ENCODE measurements around the gene PTPRE.

PTPRE gene

DNA sequence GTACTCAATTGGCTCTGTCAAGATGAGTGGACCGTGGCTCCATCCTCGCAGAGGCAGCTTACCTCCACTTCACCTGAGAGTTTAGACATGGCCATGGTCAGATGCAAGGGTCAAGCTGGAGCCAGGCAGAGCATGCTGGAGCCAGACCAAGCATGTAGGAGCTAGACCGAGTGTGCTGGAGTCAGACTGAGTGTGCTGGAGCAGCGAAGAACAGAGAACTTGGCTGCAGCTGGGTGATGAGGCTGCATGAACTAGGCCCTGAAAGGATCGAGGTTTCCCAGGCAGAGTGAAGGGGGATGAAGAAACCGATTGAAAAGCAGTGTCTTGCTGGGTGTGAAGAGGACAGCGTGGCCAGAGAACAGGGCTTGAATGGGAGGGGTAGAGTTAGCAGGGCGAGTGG lies 133.2 kb downstream of the PTPRE start:
- Histone ChIP-seq H3K4me3 (ENCODE audit: low read length in 2 of 2) (no peak overlapping the region), H3K27ac (ENCODE audit: low read length) (no peak overlapping the region), H3K9me3 (ENCODE audit: control insufficient read depth in 2 of 2, low read length in 2 of 2) (no peaks in the 10 kb centered on the region), H3K4me1 (ENCODE audit: control insufficient read depth, insufficient read depth, low read length) (peaks cover 2% of the 10 kb centered on the region), H3K9ac (ENCODE audit: low read length in 2 of 2) (no peak overlapping the region), H3K36me3 (ENCODE audit: control insufficient read depth in 2 of 2, insufficient read depth in 2 of 2, low read length in 2 of 2) (no peaks in the 10 kb centered on the region), H3K27me3 (ENCODE audit: control insufficient read depth in 1 of 2, insufficient read depth in 2 of 2, low read length in 2 of 2) (peaks cover 0 to 5% of the 10 kb centered on the region in 2 donors)

DNA sequence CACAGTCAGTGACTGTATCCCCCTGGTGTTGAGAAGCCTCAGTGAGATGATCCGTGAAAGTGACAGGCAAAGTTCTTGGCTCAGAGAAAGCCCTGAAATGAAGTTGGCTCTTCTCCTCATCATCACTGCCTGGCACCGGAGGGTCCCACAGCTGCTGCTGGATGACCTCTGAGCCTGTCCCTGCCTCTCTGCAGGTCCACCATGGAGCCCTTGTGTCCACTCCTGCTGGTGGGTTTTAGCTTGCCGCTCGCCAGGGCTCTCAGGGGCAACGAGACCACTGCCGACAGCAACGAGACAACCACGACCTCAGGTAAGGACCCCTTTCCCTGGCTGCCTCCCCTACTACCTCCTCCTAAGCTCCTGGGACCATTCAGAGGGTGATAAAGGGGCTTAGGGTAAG lies 133.8 kb downstream of the PTPRE start:
- Histone ChIP-seq H3K36me3 (ENCODE audit: control insufficient read depth in 2 of 2, insufficient read depth in 2 of 2, low read length in 2 of 2) (no peaks in the 10 kb centered on the region), H3K9ac (ENCODE audit: low read length in 2 of 2) (no peak overlapping the region), H3K4me3 (ENCODE audit: low read length in 2 of 2) (no peak overlapping the region), H3K4me1 (ENCODE audit: control insufficient read depth, insufficient read depth, low read length) (peaks cover 4% of the 10 kb centered on the region), H3K27ac (ENCODE audit: low read length) (no peak overlapping the region), H3K27me3 (ENCODE audit: control insufficient read depth in 1 of 2, insufficient read depth in 2 of 2, low read length in 2 of 2) (peaks cover 0 to 6% of the 10 kb centered on the region in 2 donors), H3K9me3 (ENCODE audit: control insufficient read depth in 2 of 2, low read length in 2 of 2) (no peaks in the 10 kb centered on the region)

GRCh38 chr10:128042131-128042610 lies 135.3 kb downstream of the PTPRE start:
- Histone ChIP-seq H3K36me3 (ENCODE audit: control insufficient read depth in 2 of 2, insufficient read depth in 2 of 2, low read length in 2 of 2) (no peaks in the 10 kb centered on the region), H3K4me1 (ENCODE audit: control insufficient read depth, insufficient read depth, low read length) (peaks cover 5% of the 10 kb centered on the region), H3K9me3 (ENCODE audit: control insufficient read depth in 2 of 2, low read length in 2 of 2) (no peaks in the 10 kb centered on the region), H3K27ac (ENCODE audit: low read length) (no peak overlapping the region), H3K9ac (ENCODE audit: low read length in 2 of 2) (no peak overlapping the region), H3K27me3 (ENCODE audit: control insufficient read depth in 1 of 2, insufficient read depth in 2 of 2, low read length in 2 of 2) (peaks cover 0 to 5% of the 10 kb centered on the region in 2 donors), H3K4me3 (ENCODE audit: low read length in 2 of 2) (no peak overlapping the region)

- Histone ChIP-seq H3K27ac (ENCODE audit: low read length) (no peak overlapping the region), H3K9me3 (ENCODE audit: control insufficient read depth in 2 of 2, low read length in 2 of 2) (no peaks in the 10 kb centered on the region), H3K9ac (ENCODE audit: low read length in 2 of 2) (no peak overlapping the region), H3K4me1 (ENCODE audit: control insufficient read depth, insufficient read depth, low read length) (peaks cover 6% of the 10 kb centered on the region), H3K27me3 (ENCODE audit: control insufficient read depth in 1 of 2, insufficient read depth in 2 of 2, low read length in 2 of 2) (peaks cover 0 to 5% of the 10 kb centered on the region in 2 donors), H3K36me3 (ENCODE audit: control insufficient read depth in 2 of 2, insufficient read depth in 2 of 2, low read length in 2 of 2) (no peaks in the 10 kb centered on the region), H3K4me3 (ENCODE audit: low read length in 2 of 2) (no peak overlapping the region)
Measured at GRCh38 chr10:128043259-128044045, 136.5 kb downstream of the PTPRE start.

DNA sequence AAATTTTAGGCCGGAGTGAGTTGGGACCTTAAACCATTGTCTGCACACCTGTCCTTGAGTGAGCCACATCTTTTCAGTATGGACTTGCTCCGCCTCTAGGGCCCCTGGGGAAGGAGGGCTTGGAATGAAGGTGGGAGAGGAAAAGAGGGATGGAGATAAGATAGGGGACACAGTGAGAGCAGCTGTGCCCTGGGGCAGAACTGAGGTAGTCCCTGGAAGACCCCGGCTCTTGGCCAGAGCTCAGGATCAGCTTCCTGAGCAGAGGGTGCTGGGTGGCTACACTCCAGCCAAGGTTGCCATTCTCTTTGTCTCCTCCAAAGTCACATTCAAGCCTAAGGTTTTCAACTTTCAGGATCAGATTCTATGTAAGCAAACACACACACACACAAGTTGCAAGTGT lies 137.3 kb downstream of the PTPRE start:
- Histone ChIP-seq H3K27me3 (ENCODE audit: control insufficient read depth in 1 of 2, insufficient read depth in 2 of 2, low read length in 2 of 2) (peaks cover 0 to 5% of the 10 kb centered on the region in 2 donors), H3K9ac (ENCODE audit: low read length in 2 of 2) (no peak overlapping the region), H3K27ac (ENCODE audit: low read length) (no peak overlapping the region), H3K36me3 (ENCODE audit: control insufficient read depth in 2 of 2, insufficient read depth in 2 of 2, low read length in 2 of 2) (no peaks in the 10 kb centered on the region), H3K9me3 (ENCODE audit: control insufficient read depth in 2 of 2, low read length in 2 of 2) (no peaks in the 10 kb centered on the region), H3K4me3 (ENCODE audit: low read length in 2 of 2) (no peak overlapping the region), H3K4me1 (ENCODE audit: control insufficient read depth, insufficient read depth, low read length) (peaks cover 6% of the 10 kb centered on the region)

DNA sequence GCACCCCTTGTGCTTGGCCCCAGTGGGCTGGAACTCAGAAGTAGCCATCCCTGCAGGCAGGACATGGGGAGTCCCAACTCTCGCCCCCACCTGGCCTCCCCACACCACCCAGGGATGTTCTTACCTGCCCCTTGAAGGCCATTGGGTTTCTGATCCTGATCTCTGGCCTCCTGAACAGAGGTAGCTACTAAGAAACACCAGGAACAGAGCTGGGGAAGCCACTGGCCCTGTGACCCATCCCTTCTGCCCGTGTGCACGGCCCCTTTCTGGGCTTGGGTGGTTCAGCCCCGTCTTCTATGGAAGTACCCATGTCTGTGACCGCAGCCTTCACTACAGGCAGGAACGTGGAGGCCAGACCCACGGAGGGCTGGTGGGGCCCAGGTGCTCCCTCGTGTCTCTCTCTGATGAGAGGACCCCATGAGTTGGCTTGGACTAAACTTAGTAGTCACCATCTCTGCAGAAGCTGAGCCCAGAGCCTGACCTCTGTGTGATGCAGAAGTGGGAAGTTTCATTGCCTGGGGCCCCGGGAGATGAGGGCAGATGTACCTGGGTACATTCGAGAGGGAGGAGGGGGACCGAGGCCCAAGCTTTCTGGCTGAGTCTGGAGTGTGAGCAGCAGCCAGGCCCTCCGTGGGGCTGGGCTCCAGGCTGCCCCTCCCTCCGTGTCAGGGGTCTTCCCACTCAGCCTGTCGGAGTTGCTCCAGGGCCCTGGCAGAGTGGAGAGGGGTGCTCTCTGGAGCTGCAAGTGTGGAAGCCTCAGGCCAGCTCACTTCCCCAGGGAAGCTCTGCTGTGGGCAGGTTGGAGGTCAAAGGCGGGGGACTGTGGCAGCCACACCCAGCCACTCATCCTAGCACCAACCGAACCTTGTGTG lies 138.3 kb downstream of the PTPRE start:
- peaks cover 6% of the 10 kb centered on the region for H3K4me1 ChIP-seq (ENCODE audit: control insufficient read depth, insufficient read depth, low read length)
- no peaks in the 10 kb centered on the region for H3K9me3 ChIP-seq (ENCODE audit: control insufficient read depth in 2 of 2, low read length in 2 of 2)

DNA sequence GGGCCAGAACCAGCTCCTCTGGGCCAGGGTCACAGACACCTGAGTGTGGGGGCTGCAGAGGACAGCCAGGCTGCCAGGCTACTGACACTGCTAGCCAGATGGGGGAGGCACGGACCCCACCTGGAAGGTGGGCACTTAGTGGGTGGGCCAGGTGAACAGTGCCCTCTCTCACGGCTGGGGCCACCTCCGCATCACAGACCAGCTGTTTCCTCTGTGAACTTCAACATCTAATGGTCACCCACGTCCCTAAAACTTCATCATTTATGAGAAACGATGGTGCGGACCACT lies 138.9 kb downstream of the PTPRE start:
- no peaks in the 10 kb centered on the region for H3K9me3 ChIP-seq (ENCODE audit: control insufficient read depth in 2 of 2, low read length in 2 of 2)
- H3K4me1 ChIP-seq (ENCODE audit: control insufficient read depth, insufficient read depth, low read length): peaks cover 6% of the 10 kb centered on the region
- no peak overlapping the region for H3K27ac ChIP-seq (ENCODE audit: low read length)
- no peaks in the 10 kb centered on the region for H3K36me3 ChIP-seq (ENCODE audit: control insufficient read depth in 2 of 2, insufficient read depth in 2 of 2, low read length in 2 of 2)
- H3K27me3 ChIP-seq (ENCODE audit: control insufficient read depth in 1 of 2, insufficient read depth in 2 of 2, low read length in 2 of 2): peaks cover 0 to 4% of the 10 kb centered on the region in 2 donors
- no peak overlapping the region for H3K4me3 ChIP-seq (ENCODE audit: low read length in 2 of 2)
- no peak overlapping the region for H3K9ac ChIP-seq (ENCODE audit: low read length in 2 of 2)

More for the DNA sequence above, 138.3 kb downstream of the PTPRE start:
- Histone ChIP-seq H3K27me3 (ENCODE audit: control insufficient read depth in 1 of 2, insufficient read depth in 2 of 2, low read length in 2 of 2) (peaks cover 0 to 6% of the 10 kb centered on the region in 2 donors), H3K4me3 (ENCODE audit: low read length in 2 of 2) (no peak overlapping the region), H3K9ac (ENCODE audit: low read length in 2 of 2) (no peak overlapping the region), H3K27ac (ENCODE audit: low read length) (no peak overlapping the region), H3K36me3 (ENCODE audit: control insufficient read depth in 2 of 2, insufficient read depth in 2 of 2, low read length in 2 of 2) (no peaks in the 10 kb centered on the region)

DNA sequence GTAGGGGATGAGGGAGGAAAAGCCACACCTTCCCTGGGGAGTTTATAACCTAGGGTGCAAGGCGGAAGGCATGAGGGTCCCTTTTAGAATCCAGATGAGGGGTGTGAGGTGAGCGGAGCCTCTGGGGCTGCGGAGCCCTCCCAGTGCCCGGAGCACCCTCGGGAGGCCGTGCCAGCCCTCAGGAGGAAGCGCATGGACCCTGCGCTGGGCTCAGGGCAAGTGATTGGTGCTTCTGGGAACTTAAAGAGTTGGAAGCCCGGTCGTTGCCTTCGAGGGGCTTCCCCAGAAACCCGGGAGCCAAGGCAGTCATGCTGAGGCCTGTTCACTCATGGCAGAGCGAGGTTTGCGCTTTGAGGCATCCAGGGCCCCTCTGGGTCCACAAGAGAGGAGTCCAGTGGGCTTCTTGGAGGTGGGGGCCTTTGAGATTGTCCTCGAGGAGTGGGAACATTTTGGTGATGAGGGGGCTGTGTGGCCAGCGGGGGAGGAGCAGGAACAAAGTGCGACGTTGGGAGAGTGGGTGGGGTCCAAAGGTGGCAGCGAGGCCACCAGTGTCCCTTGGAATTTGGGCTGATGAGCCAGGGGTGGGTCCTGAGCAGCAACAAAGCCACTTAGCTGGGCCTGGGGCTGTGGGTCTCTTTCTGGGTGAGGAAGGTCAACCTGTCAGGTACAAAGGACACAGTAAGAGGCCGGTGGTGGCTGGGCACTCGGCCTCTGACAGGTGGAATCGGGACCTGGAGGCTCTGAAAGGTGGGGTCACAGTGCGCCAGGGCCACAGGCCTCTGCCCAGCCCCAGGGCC lies 139.5 kb downstream of the PTPRE start:
- Histone ChIP-seq H3K4me1 (ENCODE audit: control insufficient read depth, insufficient read depth, low read length) (peaks cover 6% of the 10 kb centered on the region), H3K27ac (ENCODE audit: low read length) (no peak overlapping the region), H3K9me3 (ENCODE audit: control insufficient read depth in 2 of 2, low read length in 2 of 2) (no peaks in the 10 kb centered on the region)

DNA sequence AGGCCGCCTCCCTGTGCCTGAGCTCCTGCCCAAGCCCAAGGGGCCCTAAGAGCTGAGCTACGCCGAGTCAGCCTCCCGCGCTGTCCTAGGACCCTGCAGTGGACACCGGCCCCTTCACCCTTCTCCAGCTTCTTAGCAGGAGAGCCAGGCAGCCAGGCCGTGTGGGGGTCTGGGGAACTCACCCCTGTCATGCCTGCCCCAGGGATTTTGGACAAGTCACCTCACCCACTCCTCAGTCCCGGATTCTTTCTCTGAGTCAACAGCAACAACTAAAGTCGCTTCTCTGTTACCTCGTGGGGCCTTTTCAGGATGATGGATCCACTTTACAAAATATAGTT lies 140.0 kb downstream of the PTPRE start:
- H3K9me3 ChIP-seq (ENCODE audit: control insufficient read depth in 2 of 2, low read length in 2 of 2): no peaks in the 10 kb centered on the region
- H3K27ac ChIP-seq (ENCODE audit: low read length): no peak overlapping the region
- no peak overlapping the region for H3K9ac ChIP-seq (ENCODE audit: low read length in 2 of 2)
- H3K27me3 ChIP-seq (ENCODE audit: control insufficient read depth in 1 of 2, insufficient read depth in 2 of 2, low read length in 2 of 2): peaks cover 0 to 4% of the 10 kb centered on the region in 2 donors
- H3K4me1 ChIP-seq (ENCODE audit: control insufficient read depth, insufficient read depth, low read length): peaks cover 6% of the 10 kb centered on the region
- H3K36me3 ChIP-seq (ENCODE audit: control insufficient read depth in 2 of 2, insufficient read depth in 2 of 2, low read length in 2 of 2): no peaks in the 10 kb centered on the region
- no peak overlapping the region for H3K4me3 ChIP-seq (ENCODE audit: low read length in 2 of 2)

More for the DNA sequence above, 139.5 kb downstream of the PTPRE start:
- Histone ChIP-seq H3K9ac (ENCODE audit: low read length in 2 of 2) (no peak overlapping the region), H3K4me3 (ENCODE audit: low read length in 2 of 2) (no peak overlapping the region), H3K27me3 (ENCODE audit: control insufficient read depth in 1 of 2, insufficient read depth in 2 of 2, low read length in 2 of 2) (peaks cover 0 to 4% of the 10 kb centered on the region in 2 donors), H3K36me3 (ENCODE audit: control insufficient read depth in 2 of 2, insufficient read depth in 2 of 2, low read length in 2 of 2) (no peaks in the 10 kb centered on the region)

DNA sequence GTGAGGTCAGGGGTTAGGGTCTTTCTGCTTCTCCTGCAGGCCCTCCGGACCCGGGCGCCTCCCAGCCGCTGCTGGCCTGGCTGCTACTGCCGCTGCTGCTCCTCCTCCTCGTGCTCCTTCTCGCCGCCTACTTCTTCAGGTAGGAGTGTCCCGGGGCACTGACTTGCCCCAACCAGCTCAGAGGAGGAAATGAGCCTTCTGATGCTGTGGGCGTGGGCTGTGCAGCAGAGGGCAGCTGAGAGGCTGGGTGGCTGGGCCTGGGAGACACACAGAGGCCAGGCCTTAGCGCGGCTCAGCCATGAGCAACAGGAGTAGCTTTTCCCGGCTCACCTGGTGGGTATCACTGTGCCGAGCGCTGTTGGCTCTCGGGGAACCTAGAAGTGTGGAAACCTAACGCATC lies 140.4 kb downstream of the PTPRE start:
- H3K27ac ChIP-seq (ENCODE audit: low read length): no peak overlapping the region
- H3K9me3 ChIP-seq (ENCODE audit: control insufficient read depth in 2 of 2, low read length in 2 of 2): no peaks in the 10 kb centered on the region
- peaks cover 6% of the 10 kb centered on the region for H3K4me1 ChIP-seq (ENCODE audit: control insufficient read depth, insufficient read depth, low read length)
- peak overlapping the region in 1 of 2 donors; percentile 40 for H3K4me3 ChIP-seq (ENCODE audit: low read length in 2 of 2)
- no peaks in the 10 kb centered on the region for H3K36me3 ChIP-seq (ENCODE audit: control insufficient read depth in 2 of 2, insufficient read depth in 2 of 2, low read length in 2 of 2)
- H3K27me3 ChIP-seq (ENCODE audit: control insufficient read depth in 1 of 2, insufficient read depth in 2 of 2, low read length in 2 of 2): peaks cover 0 to 4% of the 10 kb centered on the region in 2 donors
- H3K9ac ChIP-seq (ENCODE audit: low read length in 2 of 2): no peak overlapping the region

Measured in stomach smooth muscle (tissue), 2 donors.